Measurements from ENCODE around the gene IRF4. TPM values are rescaled to one million over a fixed set of nuclear protein-coding genes. Genes with fewer than 3 reads are reported as not detected.

Gene IRF4
- polyA plus RNA-seq, 1 experiment = not detected

GRCh38 chr6:359261-360035 lies 32.1 kb upstream of the IRF4 start:
- Histone ChIP-seq H3K27me3 (ENCODE audit: control insufficient read depth, insufficient read depth, low read length) (peaks cover 2% of the 10 kb centered on the region), H3K27ac (ENCODE audit: low read depth, low read length) (no peak overlapping the region), H3K9me3 (ENCODE audit: control insufficient read depth, insufficient read depth, low read length) (peaks cover 72% of the 10 kb centered on the region), H3K4me3 (ENCODE audit: low read depth, low read length) (no peak overlapping the region)
- POLR2A ChIA-PET = interaction anchor here (0.6 kb wide), 1 partner anchor 193 kb away, joined by 4 read pairs; no protein-coding TSS in a partner anchor
- no peak for TF ChIP-seq CTCF (IDR thresholded peaks at IDR 0.05; ENCODE audit: low read depth, low read length)
- CTCF ChIA-PET = no interaction called here
- DNase-seq (ENCODE audit: low read depth, low spot score) = no peak

- no peak for DNase-seq (ENCODE audit: low read depth, low spot score)
- ChIA-PET POLR2A (interaction anchor here (0.6 kb wide), 1 partner anchor 193 kb away, joined by 4 read pairs; no protein-coding TSS in a partner anchor), CTCF (no interaction called here)
- Histone ChIP-seq H3K4me3 (ENCODE audit: low read depth, low read length) (no peak overlapping the region), H3K27ac (ENCODE audit: low read depth, low read length) (no peak overlapping the region), H3K27me3 (ENCODE audit: control insufficient read depth, insufficient read depth, low read length) (peaks cover 2% of the 10 kb centered on the region), H3K9me3 (ENCODE audit: control insufficient read depth, insufficient read depth, low read length) (peaks cover 70% of the 10 kb centered on the region)
- TF ChIP-seq CTCF (IDR thresholded peaks at IDR 0.05; ENCODE audit: low read depth, low read length) = no peak
These were observed 31.2 kb upstream of the IRF4 start for GRCh38 chr6:360349-360748.

- H3K4me3 ChIP-seq (ENCODE audit: low read depth, low read length) = no peak overlapping the region
- DNase-seq (ENCODE audit: low read depth, low spot score) = no peak
- no peak overlapping the region for H3K27ac ChIP-seq (ENCODE audit: low read depth, low read length)
- peaks cover 72% of the 10 kb centered on the region for H3K9me3 ChIP-seq (ENCODE audit: control insufficient read depth, insufficient read depth, low read length)
- peaks cover 4% of the 10 kb centered on the region for H3K27me3 ChIP-seq (ENCODE audit: control insufficient read depth, insufficient read depth, low read length)
- CTCF ChIA-PET = interaction anchor here (1.0 kb wide), 1 partner anchor 11 kb away, joined by 3 read pairs; no protein-coding TSS in a partner anchor
- TF ChIP-seq CTCF (IDR thresholded peaks at IDR 0.05; ENCODE audit: low read depth, low read length) = no peak
- POLR2A ChIA-PET = no interaction called here
These were observed 30.7 kb upstream of the IRF4 start for GRCh38 chr6:360764-361373.

GRCh38 chr6:361411-362132 lies 30.0 kb upstream of the IRF4 start:
- no peak overlapping the region for H3K4me3 ChIP-seq (ENCODE audit: low read depth, low read length)
- POLR2A ChIA-PET = no interaction called here
- TF ChIP-seq CTCF (IDR thresholded peaks at IDR 0.05; ENCODE audit: low read depth, low read length) = no peak
- peaks cover 72% of the 10 kb centered on the region for H3K9me3 ChIP-seq (ENCODE audit: control insufficient read depth, insufficient read depth, low read length)
- peaks cover 5% of the 10 kb centered on the region for H3K27me3 ChIP-seq (ENCODE audit: control insufficient read depth, insufficient read depth, low read length)
- H3K27ac ChIP-seq (ENCODE audit: low read depth, low read length) = no peak overlapping the region
- CTCF ChIA-PET = interaction anchor here (1.0 kb wide), 1 partner anchor 11 kb away, joined by 3 read pairs; no protein-coding TSS in a partner anchor
- DNase-seq (ENCODE audit: low read depth, low spot score) = no peak
